NCI-H146 treated with DMSO at 0.1 percent for 48 hours (cell line): Measurements from ENCODE around the gene FAM174C.
"Not testable (repeated sequence)": the region's sequence is repeated elsewhere in the genome, so short reads cannot be mapped to it uniquely, and the experiment has no call there.

Experiments
- DNase-seq: peaks from one replicate; lab custom pipeline; 2025; ENCODE audit not compliant: unreplicated experiment; lab: John Stamatoyannopoulos, UW

Gene FAM174C

GRCh38 chr19:1317274-1318003, 42.1 kb downstream of the FAM174C start:
- no peak for DNase-seq

DNA sequence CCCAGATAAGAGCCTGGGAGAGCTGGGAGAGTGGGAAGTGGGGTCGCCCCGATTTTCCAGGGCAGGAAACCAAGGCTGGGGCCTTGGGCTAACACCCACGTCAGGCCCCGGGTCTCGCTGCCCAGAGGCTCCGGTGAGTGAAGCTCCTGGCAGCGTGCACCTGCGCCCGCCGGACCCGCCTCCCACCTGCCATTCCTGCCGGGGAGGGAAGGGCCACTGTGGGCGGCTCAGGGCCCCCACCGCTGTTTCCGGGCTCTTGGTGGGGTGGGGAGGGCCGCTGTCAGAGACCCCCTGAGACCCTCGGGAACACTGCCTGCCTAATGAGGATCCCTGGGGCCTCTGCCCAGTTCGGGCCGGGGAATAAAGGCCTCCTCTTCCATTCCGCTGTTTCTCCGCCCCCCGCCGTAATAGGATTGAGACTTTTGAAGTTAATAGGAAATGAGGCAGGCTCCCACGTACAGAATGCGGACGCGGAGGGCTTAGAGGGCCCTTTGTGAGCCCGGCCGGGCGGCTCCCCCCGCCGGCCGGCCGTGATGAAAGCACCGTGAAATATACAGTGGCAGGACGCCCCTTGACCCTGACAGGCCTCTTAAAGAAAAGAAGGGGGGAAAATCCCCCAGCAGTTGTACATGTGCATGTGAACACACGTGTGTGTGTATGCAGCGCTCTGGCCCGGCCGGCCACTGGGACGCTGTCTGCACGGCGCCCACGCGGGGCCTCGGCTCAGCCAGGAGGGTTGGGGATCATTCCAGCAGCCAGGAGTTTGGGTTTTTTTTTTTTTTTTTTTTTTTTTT, 43.5 kb downstream of the FAM174C start:
- no peak for DNase-seq

- DNase-seq, result not testable (repeated sequence)
Measured at GRCh38 chr19:1320282-1320650, 44.9 kb downstream of the FAM174C start.

DNA sequence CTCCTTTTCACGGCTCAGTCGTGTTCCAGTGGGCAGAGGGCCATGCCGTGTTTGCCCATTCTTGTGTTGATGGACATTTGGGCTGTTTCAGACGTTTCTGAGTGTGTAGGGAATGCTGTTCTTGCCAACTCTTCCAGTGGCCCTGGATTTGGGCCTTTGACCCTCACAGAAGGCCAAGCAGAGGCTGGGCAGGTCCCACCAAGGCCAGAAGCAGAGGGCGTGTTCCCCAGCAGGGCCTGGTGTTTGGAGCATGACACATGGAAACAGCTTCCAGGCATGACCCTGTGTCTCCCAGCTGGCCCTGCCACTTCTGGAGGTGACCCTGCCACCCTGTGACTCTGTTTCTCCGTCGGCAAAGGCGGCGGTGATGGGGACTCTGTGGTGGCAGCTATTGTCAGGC, 46.2 kb downstream of the FAM174C start:
- no peak for DNase-seq

DNA sequence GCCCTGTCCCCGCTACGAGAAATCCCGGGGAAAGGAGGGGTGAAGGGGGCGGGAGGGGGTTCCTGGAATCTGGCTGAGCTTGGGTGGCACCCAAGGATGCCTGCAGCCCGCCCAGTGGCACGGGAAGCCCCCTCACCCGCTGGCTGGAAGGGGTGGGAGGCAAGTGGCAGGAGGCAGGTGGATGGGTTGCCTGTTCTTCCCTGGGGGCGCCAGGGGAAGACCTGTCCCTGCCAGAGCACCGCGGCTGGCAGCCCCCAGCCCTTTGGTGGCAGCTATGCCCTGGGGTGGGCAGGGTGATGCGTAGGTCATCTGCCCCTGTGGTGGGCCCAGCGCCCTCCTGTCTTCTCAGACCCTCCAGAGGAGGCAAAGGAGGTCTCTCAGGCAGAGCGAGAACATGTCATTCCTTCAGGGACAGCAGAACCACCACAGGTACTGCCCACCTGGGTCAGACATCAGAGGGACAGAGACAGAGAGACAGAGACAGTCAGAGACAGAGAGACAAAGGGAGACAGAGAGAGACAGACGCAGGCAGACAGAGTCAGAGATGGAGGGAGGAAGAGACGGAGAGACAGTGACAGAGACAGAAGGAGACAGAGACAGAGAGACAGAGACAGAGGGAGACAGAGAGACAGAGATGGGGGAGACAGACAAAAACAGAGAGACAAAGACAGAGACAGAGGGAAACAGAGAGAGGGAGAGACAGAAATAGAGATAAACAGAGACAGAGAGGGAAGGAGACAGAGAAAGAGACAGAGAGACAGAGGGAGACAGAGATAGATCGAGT, 47.1 kb downstream of the FAM174C start:
- DNase-seq, result no peak

DNA sequence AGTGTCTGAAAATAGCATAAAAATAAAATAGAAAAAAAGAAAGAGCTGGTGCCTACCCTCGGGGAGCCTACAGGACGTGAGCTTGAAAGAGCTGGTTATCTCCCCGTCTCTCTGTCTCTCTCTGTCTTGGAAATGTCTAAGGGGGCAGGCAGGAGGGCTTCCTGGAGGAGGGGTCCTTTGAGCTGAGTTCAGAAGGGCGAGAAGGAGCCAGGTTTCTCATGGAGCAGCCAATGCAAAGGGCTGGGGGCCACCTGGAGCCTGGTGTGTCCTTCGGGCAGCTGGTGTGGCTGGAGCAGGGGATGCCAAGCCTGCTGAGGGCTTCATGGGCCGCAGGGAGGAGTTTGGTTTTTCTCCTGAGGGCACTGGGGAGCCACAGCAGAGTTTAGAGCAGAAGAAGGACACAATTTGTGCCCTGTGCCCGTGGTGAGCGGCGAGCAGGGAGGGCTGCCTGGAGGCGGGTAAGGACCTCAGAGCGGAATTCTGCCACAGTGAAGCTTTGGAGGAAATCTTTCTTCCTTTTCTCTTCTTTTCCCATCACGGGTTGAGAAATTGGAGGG, 49.0 kb downstream of the FAM174C start:
- no peak for DNase-seq

GRCh38 chr19:1324806-1325567, 49.7 kb downstream of the FAM174C start:
- peak; percentile 57 for DNase-seq

- no peak for DNase-seq
Measured at GRCh38 chr19:1325568-1326294, 50.4 kb downstream of the FAM174C start.

- DNase-seq, result no peak
Measured at GRCh38 chr19:1327125-1327524, 51.8 kb downstream of the FAM174C start.
